Measurements from ENCODE around the gene DEFB118. TPM values are rescaled to one million over a fixed set of nuclear protein-coding genes. Genes with fewer than 3 reads are reported as not detected.

The DEFB118 gene
- total and polyA plus RNA-seq, 9 of the 15 experiments (the other 6 are each of a cell fraction or from before 2014, with no cell fraction given): not detected

DNA sequence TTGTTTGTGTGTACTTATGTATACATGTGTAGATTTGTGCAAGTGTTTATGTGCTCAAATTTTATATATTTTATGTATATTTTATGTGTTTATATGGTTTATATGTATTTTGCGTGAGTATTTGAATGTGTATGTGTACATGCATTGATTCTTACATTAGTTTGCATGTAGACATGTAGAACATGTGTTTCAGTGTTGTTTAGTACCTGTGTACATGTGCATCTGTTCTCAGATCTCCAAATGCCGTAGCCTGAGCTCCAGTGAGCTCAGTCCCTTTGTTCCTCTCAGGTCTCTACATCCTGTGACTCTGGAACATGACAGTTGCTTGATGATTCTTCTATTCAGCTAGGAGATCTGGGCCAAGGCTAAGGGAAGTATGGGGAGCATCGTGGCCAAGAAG, 26.5 kb downstream of the DEFB118 start:
- H4K20me1 ChIP-seq (replicated peaks; ENCODE audit: control insufficient read depth, insufficient read depth, low read length): no peaks in the 10 kb centered on the region
- 0% methylated on average over 3 of the region's 3 CpGs for WGBS (ENCODE audit: insufficient coverage, low coverage, missing lambda C conversion rate)
- BruUV-seq (replicated peaks): no TSS peak
- no peak overlapping the region for H3K27ac ChIP-seq (ENCODE audit: extremely low read depth, low read depth, low read length)
- ATAC-seq (no peak), DNase-seq (ENCODE audit: extremely low read depth in 1 of 4, low spot score in 3 of 4) (no peak), FAIRE-seq (no peak)
- no peak overlapping the region for H2AFZ ChIP-seq (ENCODE audit: low read depth, low read length)
- no peak overlapping the region for H3K9ac ChIP-seq (ENCODE audit: insufficient read depth in 1 of 2, low read depth in 2 of 2, low read length in 2 of 2)
- H3K4me1 ChIP-seq (replicated peaks in 1 of 2; ENCODE audit: control insufficient read depth in 2 of 2, insufficient read depth in 2 of 2, low read length in 2 of 2): no peaks in the 10 kb centered on the region
- intact Hi-C loops (cut with micrococcal nuclease): no loop called here
- in situ Hi-C loops (cut with MboI): no loop called here
- ChIA-PET CTCF (ENCODE audit: low intra/inter-chr PET ratio) (no interaction called here), POLR2A (interaction anchor here (0.7 kb wide), 1 partner anchor 47 kb away, joined by 3 read pairs; no protein-coding TSS in a partner anchor)
- TF ChIP-seq ZNF79 (CRISPR knock-in tag; IDR thresholded peaks at IDR 0.05; ENCODE audit: low read depth) (no peak), GABPB1 (CRISPR knock-in tag; IDR thresholded peaks at IDR 0.05) (no peak)
- H3K36me3 ChIP-seq (ENCODE audit: control insufficient read depth, insufficient read depth, low read length): no peaks in the 10 kb centered on the region
- H3K4me3 ChIP-seq: no peak overlapping the region
- H3K4me2 ChIP-seq (ENCODE audit: insufficient read depth, low read length): no peak overlapping the region
- no peaks in the 10 kb centered on the region for H3K9me1 ChIP-seq (ENCODE audit: control insufficient read depth, insufficient read depth, low read length)
- H3K79me2 ChIP-seq (ENCODE audit: control insufficient read depth, insufficient read depth, low read length): no peaks in the 10 kb centered on the region
- no peaks in the 10 kb centered on the region for H3K9me3 ChIP-seq (replicated peaks; ENCODE audit: control insufficient read depth, insufficient read depth, low read depth, low read length)
- no peaks in the 10 kb centered on the region; a peak in 1 of 5 replicates for H3K27me3 ChIP-seq (ENCODE audit: control insufficient read depth in 2 of 2, insufficient read depth in 2 of 2, low read length in 2 of 2)

DNA sequence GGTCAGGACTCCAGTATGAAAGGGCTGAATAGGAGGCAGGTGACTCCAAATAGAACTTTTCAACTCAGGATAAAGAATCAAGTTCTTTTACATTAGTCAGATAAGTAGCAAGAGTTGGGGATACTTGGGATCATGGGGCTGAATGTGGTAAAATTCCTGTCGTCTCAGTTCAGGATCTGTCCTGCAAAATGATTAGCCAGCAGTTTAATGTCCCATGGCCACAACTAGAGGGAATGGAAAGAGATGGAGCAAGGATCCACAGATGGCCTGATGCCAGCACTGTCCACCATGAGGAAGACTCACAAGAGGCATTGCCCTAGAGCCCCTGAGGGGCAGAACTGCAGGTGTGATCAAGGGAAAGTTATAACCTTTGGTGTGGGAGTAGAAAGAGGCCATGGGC, 35.5 kb downstream of the DEFB118 start:
- FAIRE-seq: peak; percentile 11
- Histone ChIP-seq H3K9ac (ENCODE audit: insufficient read depth in 1 of 2, low read depth in 2 of 2, low read length in 2 of 2) (no peak overlapping the region), H3K9me1 (ENCODE audit: control insufficient read depth, insufficient read depth, low read length) (no peaks in the 10 kb centered on the region), H3K27ac (ENCODE audit: extremely low read depth, low read depth, low read length) (no peak overlapping the region), H4K20me1 (replicated peaks; ENCODE audit: control insufficient read depth, insufficient read depth, low read length) (no peaks in the 10 kb centered on the region), H3K9me3 (replicated peaks; ENCODE audit: control insufficient read depth, insufficient read depth, low read depth, low read length) (no peaks in the 10 kb centered on the region), H3K79me2 (ENCODE audit: control insufficient read depth, insufficient read depth, low read length) (no peaks in the 10 kb centered on the region), H2AFZ (ENCODE audit: low read depth, low read length) (no peak overlapping the region), H3K36me3 (ENCODE audit: control insufficient read depth, insufficient read depth, low read length) (no peaks in the 10 kb centered on the region), H3K4me2 (ENCODE audit: insufficient read depth, low read length) (no peak overlapping the region), H3K27me3 (ENCODE audit: control insufficient read depth in 2 of 2, insufficient read depth in 2 of 2, low read length in 2 of 2) (no peaks in the 10 kb centered on the region), H3K4me3 (no peak overlapping the region), H3K4me1 (replicated peaks in 1 of 2; ENCODE audit: control insufficient read depth in 2 of 2, insufficient read depth in 2 of 2, low read length in 2 of 2) (no peaks in the 10 kb centered on the region)
- intact Hi-C loops (cut with micrococcal nuclease): no loop called here
- BruUV-seq (replicated peaks): no TSS peak
- in situ Hi-C loops (cut with MboI): no loop called here
- DNase-seq (ENCODE audit: extremely low read depth in 1 of 4, low spot score in 3 of 4): no peak
- no peak for ATAC-seq
- 0% methylated on average over 1 of the region's 1 CpG for WGBS (ENCODE audit: insufficient coverage, low coverage, missing lambda C conversion rate)
- CTCF ChIA-PET (ENCODE audit: low intra/inter-chr PET ratio): no interaction called here
- POLR2A ChIA-PET: interaction anchor here (0.8 kb wide), 1 partner anchor 9 kb away, joined by 3 read pairs; no protein-coding TSS in a partner anchor
- TF ChIP-seq MCM2 (IDR thresholded peaks at IDR 0.05; ENCODE audit: low read depth) (no peak), CHD2 (IDR thresholded peaks at IDR 0.05; ENCODE audit: low read depth, low read length) (no peak), ZNF436 (CRISPR knock-in tag; IDR thresholded peaks at IDR 0.05) (no peak)
- TF ChIP-seq, protein P1, sequence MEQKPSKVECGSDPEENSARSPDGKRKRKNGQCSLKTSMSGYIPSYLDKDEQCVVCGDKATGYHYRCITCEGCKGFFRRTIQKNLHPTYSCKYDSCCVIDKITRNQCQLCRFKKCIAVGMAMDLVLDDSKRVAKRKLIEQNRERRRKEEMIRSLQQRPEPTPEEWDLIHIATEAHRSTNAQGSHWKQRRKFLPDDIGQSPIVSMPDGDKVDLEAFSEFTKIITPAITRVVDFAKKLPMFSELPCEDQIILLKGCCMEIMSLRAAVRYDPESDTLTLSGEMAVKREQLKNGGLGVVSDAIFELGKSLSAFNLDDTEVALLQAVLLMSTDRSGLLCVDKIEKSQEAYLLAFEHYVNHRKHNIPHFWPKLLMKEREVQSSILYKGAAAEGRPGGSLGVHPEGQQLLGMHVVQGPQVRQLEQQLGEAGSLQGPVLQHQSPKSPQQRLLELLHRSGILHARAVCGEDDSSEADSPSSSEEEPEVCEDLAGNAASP (IDR thresholded peaks at IDR 0.05): no peak
- TF ChIP-seq, protein P2, sequence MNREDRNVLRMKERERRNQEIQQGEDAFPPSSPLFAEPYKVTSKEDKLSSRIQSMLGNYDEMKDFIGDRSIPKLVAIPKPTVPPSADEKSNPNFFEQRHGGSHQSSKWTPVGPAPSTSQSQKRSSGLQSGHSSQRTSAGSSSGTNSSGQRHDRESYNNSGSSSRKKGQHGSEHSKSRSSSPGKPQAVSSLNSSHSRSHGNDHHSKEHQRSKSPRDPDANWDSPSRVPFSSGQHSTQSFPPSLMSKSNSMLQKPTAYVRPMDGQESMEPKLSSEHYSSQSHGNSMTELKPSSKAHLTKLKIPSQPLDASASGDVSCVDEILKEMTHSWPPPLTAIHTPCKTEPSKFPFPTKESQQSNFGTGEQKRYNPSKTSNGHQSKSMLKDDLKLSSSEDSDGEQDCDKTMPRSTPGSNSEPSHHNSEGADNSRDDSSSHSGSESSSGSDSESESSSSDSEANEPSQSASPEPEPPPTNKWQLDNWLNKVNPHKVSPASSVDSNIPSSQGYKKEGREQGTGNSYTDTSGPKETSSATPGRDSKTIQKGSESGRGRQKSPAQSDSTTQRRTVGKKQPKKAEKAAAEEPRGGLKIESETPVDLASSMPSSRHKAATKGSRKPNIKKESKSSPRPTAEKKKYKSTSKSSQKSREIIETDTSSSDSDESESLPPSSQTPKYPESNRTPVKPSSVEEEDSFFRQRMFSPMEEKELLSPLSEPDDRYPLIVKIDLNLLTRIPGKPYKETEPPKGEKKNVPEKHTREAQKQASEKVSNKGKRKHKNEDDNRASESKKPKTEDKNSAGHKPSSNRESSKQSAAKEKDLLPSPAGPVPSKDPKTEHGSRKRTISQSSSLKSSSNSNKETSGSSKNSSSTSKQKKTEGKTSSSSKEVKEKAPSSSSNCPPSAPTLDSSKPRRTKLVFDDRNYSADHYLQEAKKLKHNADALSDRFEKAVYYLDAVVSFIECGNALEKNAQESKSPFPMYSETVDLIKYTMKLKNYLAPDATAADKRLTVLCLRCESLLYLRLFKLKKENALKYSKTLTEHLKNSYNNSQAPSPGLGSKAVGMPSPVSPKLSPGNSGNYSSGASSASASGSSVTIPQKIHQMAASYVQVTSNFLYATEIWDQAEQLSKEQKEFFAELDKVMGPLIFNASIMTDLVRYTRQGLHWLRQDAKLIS (CRISPR knock-in tag; IDR thresholded peaks at IDR 0.05): no peak

Measured in K562 (cell line).